Medulla oblongata (tissue), 1 donor: Measurements from ENCODE around the gene KCNJ15.
"Not testable (repeated sequence)": the region's sequence is repeated elsewhere in the genome, so short reads cannot be mapped to it uniquely, and the experiment has no call there.

ENCODE experiments used
- DNase-seq: peaks from one replicate; pipeline ENCODE4 v3.0.0-alpha.2; 2015; ENCODE audit errors: extremely low spot score

Gene KCNJ15

GRCh38 chr21:38244885-38245869 is 11.6 kb upstream of the KCNJ15 start:
- DNase-seq = no peak

GRCh38 chr21:38246511-38246910 is 10.3 kb upstream of the KCNJ15 start:
- no peak for DNase-seq

- DNase-seq = not testable (repeated sequence)
Observed at GRCh38 chr21:38247054-38247453, 9.7 kb upstream of the KCNJ15 start.

- no peak for DNase-seq
Observed at GRCh38 chr21:38247738-38248510, 8.9 kb upstream of the KCNJ15 start.

- DNase-seq = no peak
Observed at GRCh38 chr21:38249256-38249655, 7.5 kb upstream of the KCNJ15 start.

GRCh38 chr21:38249696-38250278 is 7.0 kb upstream of the KCNJ15 start:
- no peak for DNase-seq

GRCh38 chr21:38250991-38251418 is 5.8 kb upstream of the KCNJ15 start:
- no peak for DNase-seq

- DNase-seq = no peak
Observed at GRCh38 chr21:38254970-38255369, 1.8 kb upstream of the KCNJ15 start.

GRCh38 chr21:38255571-38256117 is 1.1 kb upstream of the KCNJ15 start:
- no peak for DNase-seq

- DNase-seq = no peak
Observed at GRCh38 chr21:38257667-38258066, 876 bp downstream of the KCNJ15 start.

GRCh38 chr21:38258521-38259485 is 2.0 kb downstream of the KCNJ15 start:
- no peak for DNase-seq

- DNase-seq = no peak
Observed at GRCh38 chr21:38259665-38260064, 2.9 kb downstream of the KCNJ15 start.

GRCh38 chr21:38260426-38260825 is 3.6 kb downstream of the KCNJ15 start:
- no peak for DNase-seq

GRCh38 chr21:38261851-38262250 is 5.1 kb downstream of the KCNJ15 start:
- no peak for DNase-seq

GRCh38 chr21:38263493-38263892 is 6.7 kb downstream of the KCNJ15 start:
- no peak for DNase-seq

- no peak for DNase-seq
Observed at GRCh38 chr21:38264571-38264970, 7.8 kb downstream of the KCNJ15 start.

- DNase-seq = no peak
Observed at GRCh38 chr21:38265166-38265565, 8.4 kb downstream of the KCNJ15 start.

- no peak for DNase-seq
Observed at GRCh38 chr21:38266732-38267131, 9.9 kb downstream of the KCNJ15 start.

- DNase-seq = no peak
Observed at GRCh38 chr21:38267136-38267755, 10.5 kb downstream of the KCNJ15 start.
